NCI-H82 treated with DMSO at 0.1 percent for 48 hours (cell line): Measurements from ENCODE around the gene CNGA2.
"Not testable (repeated sequence)": the region's sequence is repeated elsewhere in the genome, so short reads cannot be mapped to it uniquely, and the experiment has no call there.

ENCODE experiments used
- DNase-seq: peaks from one replicate; lab custom pipeline; 2025; ENCODE audit not compliant: unreplicated experiment; lab: John Stamatoyannopoulos, UW

The CNGA2 gene

DNA sequence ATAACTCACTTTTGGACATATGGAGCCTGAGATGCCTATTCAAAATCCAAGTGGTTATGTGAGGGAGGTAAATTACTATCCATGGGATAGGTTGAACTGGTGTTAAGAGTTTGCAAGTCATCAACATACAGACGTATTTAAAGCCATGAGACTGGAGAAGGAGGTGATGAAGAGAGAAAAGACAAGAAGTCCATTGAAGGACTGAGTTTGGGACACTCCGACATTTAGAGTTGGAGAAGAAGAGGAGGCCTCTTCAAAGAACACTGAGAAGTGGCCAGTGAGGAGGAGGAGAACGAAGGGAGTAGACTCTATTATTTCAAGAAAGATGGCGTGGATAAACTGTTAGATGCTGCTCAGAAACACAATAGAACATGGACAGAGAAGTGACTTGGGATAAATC, at the start of gene CNGA2:
TSS of gene CNGA2 (plus strand) at position 301 of the 400 bp plus-strand sequence. CDS start 3,738 bp downstream, outside the sequence.
- DNase-seq: no peak

- DNase-seq: no peak
Measured at GRCh38 chrX:151687635-151688034, 46.9 kb upstream of the CNGA2 start.

- DNase-seq: no peak
Measured at GRCh38 chrX:151688695-151689094, 45.9 kb upstream of the CNGA2 start.

GRCh38 chrX:151692825-151693224, 41.7 kb upstream of the CNGA2 start:
- DNase-seq: no peak

DNA sequence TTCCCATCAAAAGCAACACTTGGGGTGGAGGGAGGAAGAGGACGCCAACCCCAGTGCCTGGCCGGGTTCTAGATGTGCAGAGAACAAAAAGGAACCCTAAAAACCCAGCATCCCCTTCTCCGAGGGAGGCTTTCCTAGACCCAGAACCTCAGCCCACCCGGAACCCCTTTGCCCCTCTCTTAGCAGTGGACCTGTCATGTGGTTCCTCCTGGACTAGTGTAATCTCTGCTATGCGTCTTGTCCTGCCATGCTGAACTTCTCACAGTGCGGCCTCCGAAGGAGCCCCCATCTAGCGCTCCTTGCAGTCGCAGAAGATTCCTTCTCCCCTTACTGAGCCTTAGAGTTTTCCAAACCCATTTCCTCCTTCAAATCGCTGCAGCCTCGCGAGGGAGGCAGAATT, 40.4 kb upstream of the CNGA2 start:
- DNase-seq: no peak

GRCh38 chrX:151694661-151695582, 39.6 kb upstream of the CNGA2 start, which contains the start of gene PRRG3:
Gene PRRG3 (plus strand): TSS chrX:151695458. CDS start chrX:151698815, 3,357 bp downstream.
- no peak for DNase-seq

DNA sequence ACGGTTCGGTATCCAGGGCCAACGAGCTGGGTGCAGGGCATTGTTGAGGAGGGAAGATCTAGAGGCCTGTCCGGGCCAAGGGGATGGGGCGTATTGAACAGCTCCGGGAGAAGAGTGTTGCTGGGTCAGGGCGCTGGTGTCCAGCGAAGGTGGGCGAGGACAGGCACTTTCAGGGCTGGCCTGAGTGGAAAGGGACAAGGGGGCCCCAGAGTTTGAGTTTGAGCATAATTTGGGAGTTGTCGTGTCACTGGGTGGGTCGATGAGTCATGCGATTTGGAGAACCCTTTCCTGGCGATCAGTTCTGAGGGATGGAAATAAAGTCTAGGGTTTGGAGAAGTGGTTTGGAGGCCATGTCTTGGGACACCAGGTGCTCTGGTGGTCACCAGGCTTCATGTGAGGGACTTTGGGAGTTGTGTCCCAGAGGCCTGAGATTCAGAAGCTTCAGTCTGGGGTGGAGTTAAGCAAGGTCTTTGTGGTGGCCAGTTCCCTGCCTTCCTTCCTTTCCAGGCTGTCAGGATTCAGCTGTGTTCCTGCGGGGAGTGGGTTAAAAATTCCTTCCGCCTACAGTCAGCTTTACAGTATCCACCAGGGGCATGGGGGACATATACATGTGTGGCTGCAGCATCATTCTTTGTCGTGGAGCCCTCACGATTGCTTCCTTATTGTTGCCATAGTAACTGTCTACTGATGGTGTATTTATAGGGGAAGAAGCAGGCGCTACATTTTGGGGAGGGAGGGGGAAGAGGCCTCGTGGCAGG, 38.8 kb upstream of the CNGA2 start:
- no peak for DNase-seq

GRCh38 chrX:151697082-151697481, 37.5 kb upstream of the CNGA2 start:
- not testable (repeated sequence) for DNase-seq

- DNase-seq: no peak
Measured at GRCh38 chrX:151697522-151697921, 37.0 kb upstream of the CNGA2 start.

GRCh38 chrX:151698485-151698884, 36.1 kb upstream of the CNGA2 start:
- no peak for DNase-seq

GRCh38 chrX:151699746-151700145, 34.8 kb upstream of the CNGA2 start:
- no peak for DNase-seq

- no peak for DNase-seq
Measured at GRCh38 chrX:151700581-151700980, 34.0 kb upstream of the CNGA2 start.

DNA sequence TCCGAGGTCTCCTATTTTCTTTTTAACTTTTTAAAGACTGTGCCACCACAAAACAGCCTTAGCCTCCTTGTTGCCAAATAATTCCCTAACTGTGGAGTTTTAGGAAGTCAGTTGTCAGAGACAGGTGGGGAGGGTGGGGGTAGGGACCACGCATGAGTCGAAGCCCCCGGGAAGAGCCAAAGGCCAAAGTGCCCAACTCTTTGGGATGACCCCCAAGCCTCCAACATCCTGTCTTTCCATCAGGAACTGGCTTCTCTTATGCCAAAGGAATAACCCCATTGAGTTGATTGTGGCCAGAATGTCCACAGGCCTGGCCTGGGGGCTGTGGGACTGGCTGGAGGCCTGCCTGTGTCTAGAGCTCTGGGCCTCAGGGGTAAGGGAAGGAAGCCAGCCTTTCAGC, 33.5 kb upstream of the CNGA2 start:
- DNase-seq: no peak

DNA sequence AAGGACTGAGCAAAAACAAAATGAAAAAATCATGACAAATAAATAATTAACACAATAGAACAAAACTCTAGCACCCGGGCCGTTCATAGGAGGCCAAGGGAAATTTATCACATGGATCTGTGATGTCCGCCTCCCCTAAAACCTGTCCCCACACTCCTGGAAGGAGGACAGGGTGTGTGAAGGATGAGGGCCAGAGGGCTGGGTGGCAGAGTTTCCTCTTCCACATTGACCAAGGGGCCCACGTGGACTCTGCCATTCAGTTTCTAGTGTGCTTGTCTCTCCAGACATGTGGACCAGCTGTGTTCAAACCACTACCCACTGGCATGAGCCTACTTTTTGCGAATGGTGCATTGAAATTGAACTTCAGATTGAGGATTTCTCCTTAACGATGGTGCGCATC, 33.0 kb upstream of the CNGA2 start:
- DNase-seq: no peak

DNA sequence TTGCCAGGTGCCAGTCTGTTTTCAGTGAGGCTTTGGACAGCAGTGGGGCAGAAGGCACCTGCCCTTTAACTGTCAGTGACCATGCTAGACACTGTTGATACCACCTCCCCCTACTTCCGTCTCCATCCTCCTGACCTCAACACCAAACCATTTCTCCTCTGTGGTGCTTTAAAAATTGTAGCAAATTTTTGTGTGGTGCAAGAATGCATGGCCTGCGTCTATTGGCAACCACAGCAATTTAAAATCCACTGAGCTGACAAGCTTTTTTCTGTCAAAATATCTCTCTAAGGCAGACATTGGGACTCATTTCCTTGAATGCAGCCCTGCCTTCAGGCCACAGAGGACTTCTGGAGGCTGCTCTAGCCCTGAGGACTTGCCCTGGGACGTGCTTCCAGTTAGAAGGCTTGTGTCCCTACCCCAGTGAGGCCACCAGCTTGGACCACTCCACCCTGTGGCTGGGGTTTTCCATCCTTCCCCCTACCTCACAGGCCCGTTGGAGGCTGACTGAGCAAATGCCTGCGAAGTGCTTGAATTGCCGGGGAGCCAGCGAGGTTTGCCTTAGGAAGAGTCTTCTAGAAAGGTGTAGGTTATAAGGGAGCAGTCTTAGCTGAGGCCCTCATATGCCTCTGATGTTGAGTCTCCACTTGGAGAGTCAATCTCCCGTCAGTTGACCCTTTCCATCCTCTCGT, 32.4 kb upstream of the CNGA2 start:
- DNase-seq: no peak

DNA sequence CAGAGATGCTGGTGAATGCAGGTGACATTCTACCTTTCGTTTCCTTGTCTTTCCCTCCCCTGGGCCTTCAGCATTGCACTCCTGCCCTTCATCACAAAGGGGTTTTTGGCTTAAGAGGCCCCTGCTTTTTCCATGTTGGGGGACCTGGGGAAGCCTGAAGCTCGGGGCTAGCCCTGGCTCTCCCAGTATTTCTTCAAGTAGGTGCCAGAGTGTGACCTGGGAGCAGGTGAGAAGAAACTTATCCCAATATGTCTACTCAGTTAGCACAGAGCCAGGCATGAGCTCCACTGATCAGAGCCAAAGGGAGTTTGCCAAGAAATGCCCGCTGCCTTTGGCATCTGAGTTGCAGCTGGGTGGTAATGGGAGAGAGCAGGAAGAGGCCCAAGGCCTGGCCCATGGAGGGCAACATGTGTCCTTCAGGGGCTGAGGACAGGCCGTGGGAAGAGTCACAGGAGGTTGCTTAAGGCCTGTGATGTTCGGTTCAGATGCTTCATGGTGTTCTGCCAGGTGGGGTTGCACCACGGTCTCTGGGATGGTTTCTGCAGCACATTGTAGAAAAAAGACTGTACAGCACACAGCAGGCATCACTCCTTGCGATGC, 31.7 kb upstream of the CNGA2 start:
- DNase-seq: no peak

DNA sequence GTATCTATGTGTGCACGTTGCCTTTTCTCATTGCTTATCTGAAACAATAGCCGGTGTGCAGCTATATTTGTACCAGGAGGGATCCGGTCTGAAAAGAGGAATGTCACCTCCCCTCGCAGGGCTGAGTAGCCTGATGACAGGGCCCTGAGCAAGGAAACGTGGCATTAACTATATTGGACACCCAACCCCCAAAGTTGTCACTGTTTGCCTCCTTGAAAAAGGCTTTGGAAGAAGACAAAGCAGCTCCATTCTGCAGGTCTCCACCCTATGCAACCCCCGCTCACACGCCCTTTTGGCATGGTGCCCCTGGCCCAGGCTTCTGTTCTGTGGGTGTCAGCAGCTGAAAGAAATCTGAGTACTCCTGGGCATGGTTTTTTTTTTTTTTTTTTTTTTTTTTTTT, 31.1 kb upstream of the CNGA2 start:
- no peak for DNase-seq

DNA sequence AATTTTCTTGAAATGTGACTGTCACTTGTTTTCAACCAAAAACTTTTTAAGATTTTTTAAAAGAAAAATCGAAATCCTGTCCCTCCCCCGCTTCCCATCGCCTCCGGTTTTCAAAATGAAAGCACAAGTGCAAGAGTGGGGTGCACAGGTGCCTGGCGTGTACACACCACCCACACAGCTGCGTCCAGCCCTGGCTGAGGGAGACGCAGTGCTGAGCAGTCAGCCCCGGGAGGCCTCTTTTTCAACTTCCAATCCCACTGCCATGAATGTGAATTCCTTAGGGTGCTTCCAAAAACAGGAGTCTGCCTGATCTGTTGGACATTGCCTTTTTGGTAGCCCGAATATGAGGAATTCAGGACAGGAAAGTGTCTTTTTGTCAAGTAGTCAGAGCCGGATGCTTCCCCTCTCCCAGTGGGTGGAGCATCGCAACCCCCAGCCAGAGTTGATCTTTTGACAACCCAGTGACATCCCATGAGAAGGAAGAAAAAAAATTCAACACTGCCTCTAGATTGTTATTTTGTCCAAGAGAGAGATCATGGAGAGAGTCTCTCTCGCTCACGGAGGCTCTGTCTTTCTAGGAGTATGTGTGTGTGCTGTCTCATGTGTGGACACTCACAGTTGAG, 30.4 kb upstream of the CNGA2 start:
- no peak for DNase-seq

DNA sequence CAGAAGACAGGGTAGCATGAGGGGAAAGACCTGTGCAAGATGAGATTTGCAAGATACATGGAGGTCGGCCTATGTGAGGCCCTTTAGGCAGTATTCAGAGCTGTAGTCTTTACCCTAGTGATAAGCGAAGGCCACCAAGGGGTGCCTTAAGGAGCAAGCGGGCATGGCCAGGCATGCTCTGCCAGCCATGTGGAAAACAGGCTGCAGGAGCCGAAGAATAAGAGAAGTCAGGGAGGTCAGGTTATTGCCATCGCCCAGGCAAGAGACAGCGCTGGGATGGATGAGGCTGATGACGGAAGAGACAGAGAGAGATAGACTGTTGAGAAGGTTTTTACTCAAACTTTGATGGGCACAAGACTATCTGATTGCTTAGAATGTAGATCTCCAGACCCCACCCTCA, 25.7 kb upstream of the CNGA2 start:
- no peak for DNase-seq

DNA sequence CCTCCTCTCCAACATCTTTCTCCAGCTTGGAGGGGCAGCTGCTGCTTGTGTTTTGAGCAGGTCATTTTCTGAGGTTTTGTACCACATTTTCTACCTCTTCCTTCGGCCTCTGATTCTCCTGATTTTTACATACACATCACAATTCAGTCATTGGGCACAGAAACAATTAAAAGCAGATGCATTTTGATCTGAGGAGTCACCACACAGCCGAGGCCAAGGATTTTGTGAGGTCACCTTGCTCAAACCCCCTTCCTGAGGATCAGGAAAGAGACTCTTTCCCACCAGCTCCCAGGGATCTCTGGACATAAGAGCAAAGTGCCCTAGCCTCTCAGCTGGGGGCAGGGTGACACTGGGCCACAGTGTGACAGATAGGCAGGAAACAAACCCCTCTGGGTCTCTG, 24.1 kb upstream of the CNGA2 start:
- DNase-seq: no peak

DNA sequence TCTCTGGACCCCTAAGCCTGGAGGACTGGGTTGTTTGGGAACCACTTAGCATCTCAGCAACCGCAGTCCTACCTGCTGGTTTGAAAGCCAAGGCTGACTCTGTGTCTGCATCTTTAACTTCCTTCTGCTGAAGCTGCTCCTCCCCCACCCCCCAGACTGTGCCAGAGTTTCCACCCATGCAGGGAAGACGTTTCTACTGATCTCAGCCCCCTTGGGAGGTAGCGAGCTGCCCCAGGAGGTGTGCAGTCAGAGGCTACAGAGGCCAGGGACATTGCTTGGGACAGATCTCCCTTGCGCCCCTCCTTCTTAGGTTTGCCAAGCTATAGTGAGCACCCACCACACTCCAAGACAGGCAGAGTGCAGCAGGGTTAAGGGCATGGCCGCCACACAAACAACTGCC, 23.4 kb upstream of the CNGA2 start:
- no peak for DNase-seq
